Breast epithelium (tissue), 4 donors: ENCODE measurements around the gene PRKCD. TPM values are rescaled to one million over a fixed set of nuclear protein-coding genes. Genes with fewer than 3 reads are reported as not detected.

Experiments used
- DNase-seq, 2 donors: peaks; one replicate each; pipeline ENCODE4 v3.0.0-alpha.2; 2019; ENCODE audit warnings: low spot score in 2 of 2
- H3K27ac ChIP-seq, 2 donors: fragments of 200-600 bp; sonication (generic) in 1 of 2; one replicate each; pipeline ENCODE4 v1.5.1; 2016 to 2019; ENCODE audit warnings: mild to moderate bottlenecking in 1 of 2
- H3K27me3 ChIP-seq, 2 donors: fragments of 200-600 bp; sonication (generic) in 1 of 2; one replicate each; pipeline versions ENCODE4 v1.5.1 to v1.6.0; 2017 to 2019; ENCODE audit warnings: control low read depth in 1 of 2, mild to moderate bottlenecking in 1 of 2
- H3K36me3 ChIP-seq: fragments of 200-600 bp; one replicate; pipeline ENCODE4 v1.5.1; 2019
- H3K4me1 ChIP-seq, 2 donors: fragments of 200-600 bp; sonication (generic); one replicate each; pipeline ENCODE4 v1.5.1; 2016 to 2019; ENCODE audit warnings: control low read depth in 1 of 2
- H3K4me3 ChIP-seq, 3 donors: fragments of 200-600 bp; sonication (generic); 1 replicate in 2 of 3; 2 replicates in 1 of 3; pipeline ENCODE4 v1.5.1; 2016 to 2019; ENCODE audit warnings: mild to moderate bottlenecking in 3 of 3, moderate library complexity in 2 of 3
- H3K9me3 ChIP-seq, 2 donors: fragments of 200-600 bp; sonication (generic) in 1 of 2; one replicate each; pipeline ENCODE4 v1.5.1; 2016 to 2019; ENCODE audit warnings: control low read depth in 1 of 2
- CTCF ChIP-seq, 3 donors: fragments of 450-650 bp; IDR thresholded peaks; one replicate each; pipeline ENCODE4 v1.5.1; 2016 to 2017; ENCODE audit warnings: antibody characterized with exemption in 3 of 3, mild to moderate bottlenecking in 3 of 3, moderate library complexity in 3 of 3
- POLR2A ChIP-seq: fragments of 450-650 bp; IDR thresholded peaks from one replicate; pipeline ENCODE4 v1.6.1; 2016; ENCODE audit warnings: antibody characterized with exemption, mild to moderate bottlenecking, moderate library complexity
- POLR2AphosphoS5 ChIP-seq, 3 donors: sonication (generic); formaldehyde crosslinking; IDR thresholded peaks; one replicate each; pipeline ENCODE4 v1.6.1; 2017; ENCODE audit warnings: antibody characterized with exemption in 3 of 3
- intact Hi-C: fragments of 100-400 bp; cut with DNase I; formaldehyde crosslinking; loops from one replicate; pipeline ENCODE4 v1.15.1; 2023; ENCODE audit warnings: low total_unique reads
- total RNA-seq, 3 donors: library from RNA; depleted of rRNA; stranded (reverse); fragments of >200 nt; gene quantifications; one replicate each; pipeline ENCODE4 v1.1.0, GENCODE V29; 2016

Gene PRKCD
- total RNA-seq, 3 donors from 2014 or later: 14.0 to 36.8 (median 15.1) TPM

GRCh38 chr3:53166781-53167291, 5.8 kb downstream of the PRKCD start:
- TF ChIP-seq CTCF (IDR thresholded peaks at IDR 0.05): no peak
- no peak for TF ChIP-seq POLR2AphosphoS5 (IDR thresholded peaks at IDR 0.05)
- TF ChIP-seq POLR2A: no peak
- intact Hi-C loops: no loop called here
- no peaks in the 10 kb centered on the region for H3K27me3 ChIP-seq
- no peaks in the 10 kb centered on the region for H3K9me3 ChIP-seq
- H3K27ac ChIP-seq: peak overlapping the region in 1 of 2 donors; percentile 62
- peak overlapping the region in 1 of 3 donors; percentile 30 for H3K4me3 ChIP-seq
- no peaks in the 10 kb centered on the region for H3K36me3 ChIP-seq
- H3K4me1 ChIP-seq: peaks cover 4 to 10% of the 10 kb centered on the region in 2 donors
- DNase-seq: no peak

GRCh38 chr3:53167418-53168174, 6.6 kb downstream of the PRKCD start:
- Histone ChIP-seq H3K27me3 (no peaks in the 10 kb centered on the region), H3K36me3 (no peaks in the 10 kb centered on the region), H3K27ac (peak overlapping the region in 1 of 2 donors; percentile 66), H3K4me1 (peaks cover 4 to 10% of the 10 kb centered on the region in 2 donors), H3K4me3 (no peak overlapping the region), H3K9me3 (no peaks in the 10 kb centered on the region)
- no peak for TF ChIP-seq POLR2A
- TF ChIP-seq CTCF (IDR thresholded peaks at IDR 0.05): no peak
- no peak for TF ChIP-seq POLR2AphosphoS5 (IDR thresholded peaks at IDR 0.05)
- no peak for DNase-seq
- intact Hi-C loops: no loop called here

- H3K4me3 ChIP-seq: peak overlapping the region in 2 of 3 donors; percentile 13 to 19
- peaks cover 4 to 10% of the 10 kb centered on the region in 2 donors for H3K4me1 ChIP-seq
- intact Hi-C loops: no loop called here
- H3K27me3 ChIP-seq: no peaks in the 10 kb centered on the region
- TF ChIP-seq POLR2AphosphoS5 (IDR thresholded peaks at IDR 0.05) (no peak), CTCF (IDR thresholded peaks at IDR 0.05) (no peak), POLR2A (no peak)
- no peak for DNase-seq
- H3K9me3 ChIP-seq: no peaks in the 10 kb centered on the region
- H3K36me3 ChIP-seq: no peaks in the 10 kb centered on the region
- H3K27ac ChIP-seq: peak overlapping the region in 1 of 2 donors; percentile 66
These were observed 7.3 kb downstream of the PRKCD start for GRCh38 chr3:53168175-53168923.

- Histone ChIP-seq H3K4me1 (peaks cover 4 to 10% of the 10 kb centered on the region in 2 donors), H3K27ac (peak overlapping the region; percentile 40 to 66)
- DNase-seq: peak; percentile 49 to 62
These were observed 8.2 kb downstream of the PRKCD start for GRCh38 chr3:53169045-53169831.

More at GRCh38 chr3:53169045-53169831, 8.2 kb downstream of the PRKCD start:
- H3K36me3 ChIP-seq: no peaks in the 10 kb centered on the region
- H3K9me3 ChIP-seq: no peaks in the 10 kb centered on the region
- intact Hi-C loops: no loop called here
- no peaks in the 10 kb centered on the region for H3K27me3 ChIP-seq
- TF ChIP-seq POLR2AphosphoS5 (IDR thresholded peaks at IDR 0.05) (no peak), POLR2A (no peak), CTCF (IDR thresholded peaks at IDR 0.05) (no peak)
- peak overlapping the region in 2 of 3 donors; percentile 13 to 19 for H3K4me3 ChIP-seq
